ENCODE data around the gene C2CD2.
"Not testable (repeated sequence)": the region's sequence is repeated elsewhere in the genome, so short reads cannot be mapped to it uniquely, and the experiment has no call there.

Gene C2CD2

DNA sequence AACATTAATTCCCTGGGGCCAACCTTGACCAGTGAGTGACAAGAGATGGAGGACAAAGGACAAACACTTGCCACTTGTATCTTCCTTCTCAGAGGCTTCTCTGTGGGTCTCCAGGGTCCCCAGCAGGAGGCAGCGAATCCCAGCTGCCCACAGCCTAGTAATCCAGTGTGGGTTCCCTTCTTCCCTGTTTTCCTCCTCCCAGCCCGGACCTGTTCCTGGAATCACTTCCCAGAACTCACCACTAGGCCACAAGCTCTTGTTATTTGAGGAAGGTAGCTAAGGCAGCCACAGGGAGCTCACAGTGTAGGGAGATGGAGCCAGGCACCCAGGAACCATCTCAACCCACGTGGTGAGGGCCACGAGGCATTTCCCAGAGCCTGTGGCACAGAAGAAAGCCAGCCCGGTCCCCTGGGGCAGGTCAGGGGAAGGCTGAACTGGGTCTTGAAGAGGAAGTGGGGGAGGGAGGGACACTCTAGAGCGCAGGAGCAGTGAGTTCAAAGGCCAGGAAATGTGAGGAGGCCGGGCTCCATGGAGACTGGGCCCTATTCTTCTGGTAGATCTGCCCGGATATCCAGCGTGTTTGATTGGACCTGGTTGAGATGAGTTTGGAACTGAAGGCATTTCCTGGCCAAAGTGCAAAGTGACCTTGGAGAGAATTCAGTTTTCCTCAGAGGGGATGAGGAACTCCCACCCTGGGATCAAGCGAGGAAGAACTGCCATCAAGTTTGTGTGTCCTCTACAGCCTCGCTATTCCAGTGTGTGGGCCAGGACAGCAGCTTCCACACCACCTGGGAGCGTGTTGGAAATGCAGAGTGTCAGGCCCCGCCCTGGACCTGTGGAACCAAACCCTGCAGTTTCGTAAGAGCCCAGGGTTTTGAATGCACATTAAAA is 20.3 kb upstream of the C2CD2 start:
- DNase-seq, result no peak

DNA sequence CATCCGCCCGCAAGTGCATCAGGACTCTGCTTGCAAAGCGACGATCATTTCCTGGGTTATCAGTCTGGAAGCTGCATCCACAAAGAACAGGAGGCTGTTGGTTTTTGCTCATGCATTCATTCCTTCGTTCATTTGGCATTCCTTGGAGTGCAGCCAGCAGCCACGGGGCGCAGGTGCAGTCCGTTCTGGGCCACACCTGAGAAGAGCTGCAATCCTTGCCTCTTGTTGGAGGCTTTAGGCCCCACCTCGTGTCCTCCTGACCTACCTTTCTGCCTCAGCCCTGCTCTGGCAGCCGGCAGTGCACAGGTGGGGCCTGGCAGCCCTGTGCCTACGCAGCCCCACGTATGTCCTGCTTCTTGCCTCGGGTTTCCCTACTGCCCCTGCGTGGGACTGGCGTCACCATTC is 19.6 kb upstream of the C2CD2 start:
- no peak for DNase-seq

DNA sequence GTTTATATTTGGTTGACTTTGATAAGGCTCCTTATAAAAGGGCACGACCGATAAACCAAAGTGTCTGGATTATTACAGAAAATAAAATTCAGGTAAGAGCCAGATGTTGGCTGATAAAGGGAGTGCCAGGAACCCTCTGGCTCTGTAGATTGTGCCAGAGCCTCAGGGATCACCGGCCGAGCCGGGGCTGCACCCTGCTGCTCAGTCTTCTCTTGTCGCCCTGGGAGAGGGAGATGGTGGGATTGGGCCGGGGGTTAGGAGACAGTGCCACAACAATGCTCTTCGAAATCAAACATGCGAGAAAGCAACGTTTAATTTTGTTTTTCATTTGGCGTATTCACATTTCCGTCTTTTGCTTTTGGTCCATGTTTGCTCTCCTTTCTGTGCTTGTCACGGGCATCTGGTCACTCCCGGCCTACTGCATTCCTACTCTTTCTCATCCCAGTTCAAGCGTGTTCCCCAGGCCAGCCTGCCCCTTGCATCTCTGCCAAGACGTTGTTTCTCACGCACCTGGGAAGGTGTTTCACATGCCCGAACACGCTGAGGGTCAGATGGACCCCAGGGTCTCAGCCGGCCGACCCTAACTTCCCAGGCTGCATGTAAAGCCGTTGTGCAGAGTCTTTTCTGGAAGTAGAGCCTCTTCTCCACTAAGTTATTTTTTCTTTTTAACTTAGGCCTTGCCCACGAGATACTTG is 18.8 kb upstream of the C2CD2 start:
- DNase-seq, result no peak

DNA sequence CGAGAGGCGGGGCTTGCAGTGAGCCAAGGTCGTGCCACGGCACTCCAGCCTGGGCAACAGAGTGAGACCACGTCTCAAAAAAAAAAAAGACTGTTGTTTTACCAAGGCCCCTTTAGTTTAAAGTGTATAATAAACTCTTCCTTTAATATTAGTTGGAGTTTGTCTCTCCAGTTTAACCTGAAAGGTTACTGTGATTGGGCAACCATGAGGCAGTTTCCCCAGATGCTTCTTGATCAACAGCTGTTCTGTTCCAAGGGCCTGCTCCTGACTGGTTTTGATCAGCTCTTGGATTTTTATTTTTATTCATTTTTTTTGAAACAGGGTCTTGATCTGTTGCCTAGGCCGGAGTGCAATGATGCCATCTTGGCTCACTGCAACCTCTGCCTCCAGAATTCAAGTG is 18.1 kb upstream of the C2CD2 start:
- DNase-seq, result no peak

DNA sequence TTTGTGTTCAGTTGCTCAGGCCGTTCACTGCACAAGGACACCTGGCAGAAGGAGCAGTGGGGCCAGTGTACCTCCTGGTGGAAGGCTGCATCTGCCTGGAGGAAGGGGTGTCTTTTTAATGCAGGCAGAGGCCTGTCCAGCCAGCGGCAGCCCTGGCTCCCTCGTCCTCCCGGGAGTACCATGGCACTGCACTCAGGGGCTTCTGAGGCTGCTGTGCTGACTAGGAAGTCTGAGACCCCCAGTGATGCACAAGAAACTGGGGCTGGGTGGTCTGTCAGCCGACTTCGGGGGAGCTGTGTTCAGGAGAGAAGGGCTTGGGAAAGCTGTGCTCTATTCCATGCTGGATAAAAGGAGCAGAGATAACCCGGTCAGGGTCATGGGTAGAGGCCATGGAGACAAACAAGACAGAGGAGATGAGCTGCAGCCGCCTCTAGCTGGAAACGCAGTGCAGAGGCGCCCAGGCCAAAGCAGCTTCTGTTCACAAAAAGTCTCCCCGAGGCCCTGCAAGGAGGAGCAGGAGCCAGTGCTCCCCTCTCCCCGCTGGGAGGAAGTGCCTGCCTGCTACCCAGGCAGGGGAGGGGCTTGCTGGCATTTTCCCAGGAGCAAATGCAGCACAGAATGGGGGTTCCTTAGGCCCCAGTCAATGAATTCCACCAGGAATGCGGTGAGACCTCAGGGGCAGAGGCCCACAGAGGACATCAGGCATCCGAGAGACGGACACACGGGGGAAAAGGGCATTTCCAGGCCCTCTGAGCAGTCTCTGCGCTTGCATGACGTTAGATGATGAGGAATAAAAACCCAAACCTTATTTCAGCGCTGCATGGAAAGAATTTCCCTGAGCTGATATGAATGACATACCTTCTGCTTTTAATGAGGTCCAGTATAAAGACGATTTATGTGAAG is 17.2 kb upstream of the C2CD2 start:
- no peak for DNase-seq

DNA sequence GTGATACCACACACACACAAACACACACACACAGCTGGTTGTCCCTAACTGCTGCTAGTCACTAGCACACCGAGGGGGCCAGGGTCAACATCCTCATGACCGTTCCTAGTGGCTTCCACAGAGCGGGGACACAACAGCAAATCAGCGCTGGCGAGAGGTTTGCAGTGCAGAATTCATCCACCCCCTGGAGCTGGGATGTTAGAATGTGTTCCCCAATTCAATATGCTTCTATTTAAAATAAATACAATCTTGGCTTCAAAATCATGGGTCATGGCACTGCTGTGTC is 16.2 kb upstream of the C2CD2 start:
- DNase-seq, result no peak

DNA sequence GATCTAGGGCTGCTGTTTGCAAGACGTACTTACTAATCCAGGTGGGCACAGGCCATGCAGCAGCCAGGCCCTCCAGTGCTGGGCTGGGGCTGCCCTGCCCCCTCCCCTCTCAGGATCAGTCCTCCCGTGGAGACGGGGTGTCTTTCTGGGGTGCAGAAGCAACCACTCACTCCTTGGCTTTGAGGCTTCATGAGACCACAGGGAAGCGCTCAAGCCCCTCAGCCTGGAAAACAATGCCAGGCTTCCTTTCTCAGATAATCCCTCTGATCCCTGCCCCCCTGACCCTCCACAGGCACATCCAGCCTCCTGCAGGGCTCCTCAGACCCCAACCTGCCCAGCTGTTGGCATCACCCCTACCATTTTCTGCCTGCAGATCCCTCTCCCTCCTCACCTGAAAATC is 13.9 kb upstream of the C2CD2 start:
- DNase-seq, result no peak

DNA sequence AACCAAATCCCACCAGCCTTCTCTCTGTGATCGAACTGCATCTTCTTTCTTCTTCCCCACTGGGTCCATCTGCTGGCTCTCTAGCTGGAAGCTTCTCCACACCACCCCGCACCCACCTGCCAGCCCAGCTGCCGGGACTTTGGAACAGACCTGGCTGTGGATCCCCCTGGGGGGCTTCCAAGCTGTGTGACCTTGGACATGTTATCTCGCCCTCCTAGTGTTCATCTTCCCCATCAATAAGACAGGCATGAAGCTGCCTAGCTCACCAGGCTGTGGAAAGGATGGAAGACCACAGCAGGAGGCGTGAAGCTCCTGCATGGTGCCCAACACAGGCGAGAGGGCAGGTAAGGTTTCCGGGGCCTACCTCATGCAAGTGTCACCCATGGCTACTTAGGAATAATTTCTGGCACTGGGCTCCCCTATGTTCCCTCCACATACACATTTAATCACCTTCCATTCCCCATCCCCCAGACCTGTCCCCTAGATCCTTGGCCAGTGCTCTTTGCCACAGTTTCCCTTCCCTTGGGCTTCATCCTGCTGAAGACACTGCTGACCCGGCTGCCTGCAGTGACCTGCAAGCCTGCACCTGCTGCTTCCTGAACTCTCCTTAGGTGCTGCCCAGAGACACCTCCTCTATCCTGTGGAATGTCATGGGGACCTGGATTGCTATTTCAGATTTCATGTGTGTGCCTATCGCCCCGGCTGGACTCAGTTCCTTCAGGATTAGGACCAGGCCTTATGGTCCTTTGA is 13.2 kb upstream of the C2CD2 start:
- no peak for DNase-seq

DNA sequence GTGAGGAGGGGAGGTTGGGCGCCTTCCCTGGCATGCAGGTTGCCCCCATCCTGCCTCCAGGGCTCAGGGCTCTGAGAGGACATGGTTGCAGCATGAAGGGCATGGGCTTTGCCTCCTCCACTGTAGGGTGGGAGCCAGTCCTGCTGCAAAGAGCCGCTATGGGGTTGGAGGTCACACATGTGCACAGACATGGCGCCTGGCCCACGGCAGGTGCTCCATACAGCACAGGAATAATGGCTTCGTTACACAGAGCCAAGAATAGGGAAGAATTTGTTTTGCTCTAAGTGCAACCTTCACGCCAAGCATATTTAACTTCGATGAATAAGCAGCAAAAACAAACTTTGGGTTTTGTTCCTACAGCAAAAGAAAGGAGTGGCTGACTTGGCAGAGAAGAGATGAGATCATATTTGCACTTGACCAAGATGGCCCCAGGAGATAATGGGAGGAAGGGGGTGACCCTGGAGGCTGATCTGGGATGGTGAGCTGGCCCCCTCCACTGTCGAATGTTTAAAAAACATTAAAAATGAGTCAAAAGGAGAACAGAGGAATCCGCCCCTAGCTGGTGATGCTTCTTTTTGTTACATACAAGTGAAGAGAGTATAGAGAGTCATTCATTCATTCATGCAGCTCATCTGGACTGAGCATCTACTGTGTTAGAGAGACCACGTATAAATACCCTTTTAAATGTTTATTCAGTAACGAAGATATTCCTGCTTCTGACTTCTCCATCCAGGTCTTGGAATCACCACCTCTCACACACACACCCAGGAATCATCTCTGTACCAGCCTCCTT is 12.4 kb upstream of the C2CD2 start:
- DNase-seq, result no peak

DNA sequence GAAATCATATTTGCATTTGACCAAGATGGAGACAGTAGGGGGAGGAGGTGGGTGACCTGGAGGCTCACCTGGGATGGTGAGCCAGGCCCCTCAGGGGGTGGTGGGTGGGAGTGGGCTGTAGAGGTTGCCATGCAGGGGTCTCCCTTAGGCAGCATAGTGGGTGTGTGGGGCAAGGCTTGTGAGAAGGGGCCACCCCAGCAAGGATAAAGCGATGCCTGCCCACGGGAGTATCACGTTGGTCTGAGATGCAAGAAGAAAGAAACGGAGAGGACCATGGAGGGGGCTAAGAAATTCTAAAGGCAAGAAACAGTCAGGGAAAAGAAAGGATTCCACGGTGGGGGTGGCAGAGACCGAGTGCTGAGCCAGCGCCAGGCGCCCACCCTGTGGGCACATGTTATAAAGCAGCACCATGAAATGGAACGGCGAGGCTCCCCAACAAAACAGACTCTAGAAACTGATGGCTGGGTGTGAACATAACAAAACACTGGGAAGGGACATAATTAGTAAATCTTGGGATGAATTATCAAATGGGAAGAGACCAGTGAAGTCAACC is 11.7 kb upstream of the C2CD2 start:
- no peak for DNase-seq

DNA sequence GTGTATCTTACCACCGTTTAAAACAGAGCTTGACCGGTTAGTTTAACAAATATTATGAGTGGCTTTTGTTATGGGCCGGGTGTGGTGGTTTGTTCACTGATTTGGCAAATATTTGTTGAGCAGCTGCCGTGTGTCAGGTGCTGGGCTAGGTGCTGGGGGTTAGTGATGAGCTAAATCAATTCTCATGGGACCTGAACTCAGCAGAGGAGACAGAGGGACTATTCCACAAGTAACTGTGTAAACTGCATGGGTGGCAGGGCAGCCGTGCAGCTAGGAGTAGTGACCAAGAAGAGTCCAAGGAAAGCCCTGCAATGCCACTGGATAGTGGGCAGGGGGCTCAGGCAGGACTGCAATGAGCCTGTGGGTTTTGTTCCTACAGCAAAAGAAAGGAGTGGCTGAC is 11.2 kb upstream of the C2CD2 start:
- no peak for DNase-seq

DNA sequence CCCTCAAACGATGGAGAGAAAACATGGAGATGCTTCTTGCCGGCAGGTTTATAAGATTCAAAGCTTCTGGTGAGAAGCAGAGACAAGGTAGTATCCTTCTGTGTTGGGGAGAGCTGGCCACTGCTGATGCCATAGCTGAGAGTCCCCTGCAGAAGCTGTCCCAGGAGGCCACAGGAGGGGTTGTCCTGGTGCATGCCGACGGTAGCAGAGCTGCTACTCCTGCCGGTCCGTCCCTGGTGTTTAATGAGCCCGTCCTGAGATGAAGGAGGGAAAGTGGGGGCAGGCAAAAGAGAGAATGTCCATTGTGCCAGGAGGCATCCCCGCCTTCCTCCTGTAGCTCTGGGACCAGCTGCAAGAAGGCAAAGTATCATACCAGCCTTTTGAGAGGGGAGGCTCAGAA is 10.4 kb upstream of the C2CD2 start:
- DNase-seq, result no peak

DNA sequence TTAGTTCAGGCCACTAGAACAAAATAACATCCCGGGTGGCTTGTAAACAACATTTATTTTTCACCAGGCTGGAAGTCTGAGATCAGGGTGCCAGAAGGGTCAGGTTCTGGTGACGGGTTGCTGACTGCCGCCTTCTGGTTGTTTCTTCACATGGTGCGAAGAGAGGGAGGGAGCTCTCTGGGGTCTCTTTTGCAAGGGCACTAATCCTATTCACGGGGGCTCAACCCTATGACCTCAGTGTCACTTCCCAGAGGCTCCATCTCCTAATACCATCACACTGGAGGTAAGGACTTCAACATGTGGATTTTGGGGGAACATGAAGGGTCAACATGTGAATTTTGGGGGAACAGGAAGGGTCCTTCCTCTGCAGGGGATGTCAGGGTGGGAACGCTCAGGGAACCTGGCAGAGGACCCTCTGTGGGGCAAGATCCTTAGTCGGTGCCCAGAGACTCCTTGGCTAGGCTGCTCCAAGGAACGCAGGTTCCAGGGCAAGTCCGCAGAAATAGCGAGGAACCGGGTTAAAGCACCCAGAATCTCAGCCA is 8.7 kb upstream of the C2CD2 start:
- DNase-seq, result no peak

DNA sequence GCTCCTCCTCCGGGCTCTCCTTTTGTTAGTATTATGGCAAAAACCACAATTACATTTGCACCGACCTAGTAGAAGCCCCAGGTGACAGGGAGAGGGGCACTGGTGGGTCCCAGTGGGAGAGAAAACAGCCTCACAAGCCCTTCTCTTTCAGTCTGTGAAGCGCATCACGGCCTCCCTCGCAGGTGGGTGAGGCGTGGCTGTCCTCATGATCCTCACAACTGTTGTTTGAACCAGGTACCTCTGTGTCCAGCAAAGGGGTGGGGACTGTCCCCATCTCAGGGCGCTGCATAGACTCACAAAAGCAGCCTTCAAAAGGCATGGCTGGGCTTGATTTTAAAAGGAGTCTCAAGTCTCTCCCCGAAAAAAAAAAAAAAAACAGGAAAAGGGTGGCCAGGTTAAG is 7.9 kb upstream of the C2CD2 start:
- DNase-seq, result no peak

DNA sequence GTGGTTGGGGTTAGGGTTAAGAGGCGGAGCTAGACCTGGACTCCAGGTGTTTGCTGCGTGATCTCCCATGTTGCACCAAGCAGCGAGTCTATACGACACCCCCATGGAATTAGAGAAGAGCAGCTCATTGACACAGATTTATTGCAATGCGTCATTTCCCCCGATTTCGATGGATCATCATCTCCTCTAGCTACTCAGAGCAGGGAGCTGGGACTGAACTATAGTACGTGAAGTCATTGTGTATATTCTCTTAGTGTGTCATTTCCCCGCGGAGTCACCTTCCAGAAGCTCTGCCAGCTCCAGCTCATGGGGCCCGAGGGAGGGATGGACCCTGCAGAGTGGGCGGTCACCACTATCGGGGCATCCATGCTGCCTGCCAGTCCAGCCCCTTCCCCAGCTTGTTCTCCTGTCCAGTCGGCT is 7.5 kb upstream of the C2CD2 start:
- no peak for DNase-seq

DNA sequence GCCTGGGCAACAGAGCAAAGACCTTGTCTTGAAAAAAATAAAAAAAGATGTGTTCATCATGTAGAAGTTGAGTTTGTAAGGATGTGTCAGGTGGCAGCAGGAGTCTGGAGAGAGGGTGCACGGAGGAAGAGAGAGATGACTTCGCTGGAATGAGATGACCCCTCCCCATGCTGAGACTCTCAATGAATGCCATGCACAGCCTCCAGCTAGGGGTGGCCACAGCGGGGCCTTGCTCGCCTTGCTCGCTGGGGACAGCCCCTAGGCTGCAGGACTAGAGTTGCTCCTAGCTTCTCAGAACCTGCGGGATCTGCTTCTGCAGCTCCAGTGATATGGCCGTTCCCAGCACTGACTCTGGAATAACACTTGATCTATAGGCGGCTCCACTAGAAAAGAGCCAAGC is 6.6 kb upstream of the C2CD2 start:
- DNase-seq, result no peak

DNA sequence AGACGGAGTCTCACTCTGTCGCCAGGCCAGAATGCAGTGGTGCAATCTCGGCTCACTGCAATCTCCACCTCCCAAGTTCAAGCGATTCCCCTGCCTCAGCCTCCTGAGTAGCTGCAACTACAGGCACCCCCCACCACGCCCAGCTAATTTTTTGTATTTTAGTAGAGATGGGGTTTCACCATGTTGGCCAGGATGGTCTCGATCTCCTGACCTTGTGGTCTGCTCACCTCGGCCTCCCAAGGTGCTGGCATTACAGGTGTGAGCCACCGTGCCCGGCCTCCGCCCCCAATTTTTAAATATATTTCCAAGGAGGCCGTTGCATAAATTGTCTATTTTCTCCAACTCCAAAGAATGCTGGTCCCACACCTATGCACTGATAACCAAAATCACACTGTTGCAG is 5.9 kb upstream of the C2CD2 start:
- not testable (repeated sequence) for DNase-seq

DNA sequence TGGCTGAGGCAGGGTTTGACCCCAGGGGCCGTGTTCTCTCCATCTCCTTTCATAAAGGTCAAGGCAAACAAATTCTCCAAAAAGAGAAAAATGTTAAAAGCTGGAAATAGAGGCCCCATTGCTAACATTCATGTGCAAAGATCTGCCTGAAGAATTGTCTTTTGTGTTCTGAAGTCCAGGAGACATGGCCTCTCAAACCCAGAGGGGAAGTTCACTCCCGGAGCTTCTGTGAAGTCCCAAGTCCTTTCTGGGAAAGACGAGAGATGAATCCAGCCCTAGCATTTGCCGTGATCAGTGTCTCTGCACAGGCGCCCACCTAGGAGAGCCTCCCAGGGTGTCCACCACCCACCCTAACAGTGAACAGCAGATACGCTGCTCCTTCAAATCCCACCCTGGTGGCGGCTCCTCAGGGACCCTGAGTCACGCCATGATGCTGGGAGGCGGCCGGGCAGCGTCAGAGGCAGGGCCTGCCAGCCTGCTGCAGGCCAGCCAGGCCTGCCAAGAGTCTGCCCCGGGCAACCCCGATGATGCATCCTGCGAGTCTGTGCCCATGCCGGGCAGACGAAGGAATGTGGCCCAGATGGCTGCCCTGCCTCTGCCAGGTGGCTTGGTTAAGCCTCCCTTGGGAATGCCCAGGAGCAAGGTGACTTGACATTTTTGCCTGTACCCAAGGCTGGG is 5.2 kb upstream of the C2CD2 start:
- DNase-seq, result no peak

DNA sequence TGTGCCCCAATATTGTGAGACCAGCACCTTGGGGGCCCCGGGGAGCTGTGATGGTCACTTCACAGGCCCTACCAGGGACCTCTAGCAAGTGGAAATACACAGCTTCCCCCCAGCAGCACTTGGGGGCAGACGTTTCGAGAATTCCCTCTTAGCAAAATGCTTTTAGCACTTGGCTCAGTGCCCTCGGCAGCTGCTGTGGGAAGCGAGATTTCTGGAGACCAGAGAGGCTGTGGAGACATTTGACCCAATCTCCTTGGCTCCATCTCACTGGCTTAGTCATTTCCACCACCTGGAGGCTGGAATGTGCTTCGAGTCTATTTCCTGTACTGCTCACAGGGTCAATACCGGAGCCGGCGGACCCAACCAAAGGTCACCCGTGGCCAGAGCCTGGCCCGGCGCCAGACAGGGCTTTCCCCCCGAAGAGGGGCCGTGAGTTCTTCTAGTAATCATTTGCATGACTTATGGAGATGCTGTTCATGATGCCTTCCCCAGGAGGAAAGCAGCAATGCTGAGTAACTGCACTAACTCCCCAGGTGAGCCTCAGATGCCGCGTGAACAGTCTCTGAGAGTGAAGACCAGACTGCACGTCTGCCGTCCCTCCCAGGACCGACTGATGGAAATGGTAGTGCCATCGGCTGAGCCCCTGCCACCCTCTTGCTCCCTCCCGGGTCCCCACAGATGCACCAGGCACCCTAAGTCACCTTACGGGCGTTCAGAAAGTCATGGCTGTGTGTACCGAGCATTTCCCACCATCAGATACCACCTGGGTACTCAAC is 4.4 kb upstream of the C2CD2 start:
- DNase-seq, result no peak

All from DMS153 (cell line).